Measurements from ENCODE around the gene RAPGEF4. TPM values are rescaled to one million over a fixed set of nuclear protein-coding genes. Genes with fewer than 3 reads are reported as not detected.

Gene RAPGEF4
- total RNA-seq, 1 experiment from 2014 or later, result 0.62 TPM

DNA sequence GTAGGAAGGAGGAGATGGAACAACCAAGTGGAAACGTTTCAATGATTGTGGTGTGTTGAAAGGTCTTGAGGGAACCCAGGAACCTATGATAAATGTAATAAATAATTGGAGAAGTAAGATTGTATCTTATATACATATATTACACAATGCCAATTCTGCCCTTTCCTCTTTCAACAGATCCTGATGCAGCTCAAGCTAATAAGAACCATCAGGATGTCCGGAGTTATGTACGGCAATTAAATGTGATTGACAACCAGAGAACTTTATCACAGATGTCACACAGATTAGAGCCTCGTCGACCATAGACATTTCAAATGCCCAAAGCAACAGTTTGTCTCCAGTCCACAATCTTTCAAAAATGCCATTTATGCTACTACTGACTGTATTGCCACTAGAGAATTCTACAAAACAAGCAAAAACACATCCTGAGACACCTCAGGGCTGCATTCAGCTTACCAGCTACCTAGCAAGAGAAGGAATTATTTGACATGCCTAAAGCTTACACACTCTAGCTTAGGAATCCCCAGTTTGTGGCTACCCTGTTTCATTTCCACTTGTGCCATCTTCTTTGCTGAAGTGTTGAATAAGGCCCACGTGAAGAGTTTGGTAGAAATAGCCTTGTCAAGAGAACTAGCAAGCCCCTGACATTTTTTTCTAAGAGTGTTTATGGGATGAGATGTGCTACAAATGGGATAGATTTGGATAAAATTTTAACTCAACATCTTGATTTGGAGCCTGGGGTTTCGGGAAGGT lies 316.0 kb downstream of the RAPGEF4 start:
- Histone ChIP-seq H3K36me3 (ENCODE audit: control insufficient read depth, insufficient read depth, low read length) (no peaks in the 10 kb centered on the region), H3K4me3 (ENCODE audit: low read depth in 2 of 2, low read length in 2 of 2) (no peak overlapping the region), H3K27ac (ENCODE audit: low read length) (peak overlapping the region; percentile 99), H3K9me3 (ENCODE audit: control insufficient read depth, insufficient read depth, low read depth, low read length) (no peaks in the 10 kb centered on the region), H3K27me3 (ENCODE audit: control insufficient read depth, insufficient read depth, low read length) (no peaks in the 10 kb centered on the region), H3K4me1 (ENCODE audit: control insufficient read depth, insufficient read depth, low read length) (peaks cover 54% of the 10 kb centered on the region)
- intact Hi-C loops (cut with micrococcal nuclease; ENCODE audit: unreplicated experiment), result no loop called here
- CTCF ChIA-PET, result no interaction called here
- TF ChIP-seq, protein P1, sequence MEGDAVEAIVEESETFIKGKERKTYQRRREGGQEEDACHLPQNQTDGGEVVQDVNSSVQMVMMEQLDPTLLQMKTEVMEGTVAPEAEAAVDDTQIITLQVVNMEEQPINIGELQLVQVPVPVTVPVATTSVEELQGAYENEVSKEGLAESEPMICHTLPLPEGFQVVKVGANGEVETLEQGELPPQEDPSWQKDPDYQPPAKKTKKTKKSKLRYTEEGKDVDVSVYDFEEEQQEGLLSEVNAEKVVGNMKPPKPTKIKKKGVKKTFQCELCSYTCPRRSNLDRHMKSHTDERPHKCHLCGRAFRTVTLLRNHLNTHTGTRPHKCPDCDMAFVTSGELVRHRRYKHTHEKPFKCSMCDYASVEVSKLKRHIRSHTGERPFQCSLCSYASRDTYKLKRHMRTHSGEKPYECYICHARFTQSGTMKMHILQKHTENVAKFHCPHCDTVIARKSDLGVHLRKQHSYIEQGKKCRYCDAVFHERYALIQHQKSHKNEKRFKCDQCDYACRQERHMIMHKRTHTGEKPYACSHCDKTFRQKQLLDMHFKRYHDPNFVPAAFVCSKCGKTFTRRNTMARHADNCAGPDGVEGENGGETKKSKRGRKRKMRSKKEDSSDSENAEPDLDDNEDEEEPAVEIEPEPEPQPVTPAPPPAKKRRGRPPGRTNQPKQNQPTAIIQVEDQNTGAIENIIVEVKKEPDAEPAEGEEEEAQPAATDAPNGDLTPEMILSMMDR (IDR thresholded peaks at IDR 0.05), result no peak
- TF ChIP-seq SIN3A (IDR thresholded peaks at IDR 0.05; ENCODE audit: borderline replicate concordance, insufficient read depth, low read depth, low read length), result no peak
- no peak for TF ChIP-seq TCF7L2 (IDR thresholded peaks at IDR 0.05; ENCODE audit: low read depth, low read length)
- TF ChIP-seq POLR2AphosphoS5 (IDR thresholded peaks at IDR 0.05; ENCODE audit: low read depth, low read length), result no peak
- no peak for TF ChIP-seq REST (IDR thresholded peaks at IDR 0.05; ENCODE audit: insufficient read depth in 1 of 2, low read depth in 2 of 2, low read length in 1 of 2)
- in situ Hi-C loops (cut with HindIII; ENCODE audit: low pct_unique_long_range_greater_than_20kb, low sequenced_read_pairs), result no loop called here
- ATAC-seq, result no peak
- POLR2A ChIA-PET, result interaction anchor here (0.6 kb wide), 1 partner anchor 167 kb away, joined by 3 read pairs; no protein-coding TSS in a partner anchor
- DNase-seq (ENCODE audit: low read depth, low spot score), result no peak
- BruUV-seq (replicated peaks), result no TSS peak

DNA sequence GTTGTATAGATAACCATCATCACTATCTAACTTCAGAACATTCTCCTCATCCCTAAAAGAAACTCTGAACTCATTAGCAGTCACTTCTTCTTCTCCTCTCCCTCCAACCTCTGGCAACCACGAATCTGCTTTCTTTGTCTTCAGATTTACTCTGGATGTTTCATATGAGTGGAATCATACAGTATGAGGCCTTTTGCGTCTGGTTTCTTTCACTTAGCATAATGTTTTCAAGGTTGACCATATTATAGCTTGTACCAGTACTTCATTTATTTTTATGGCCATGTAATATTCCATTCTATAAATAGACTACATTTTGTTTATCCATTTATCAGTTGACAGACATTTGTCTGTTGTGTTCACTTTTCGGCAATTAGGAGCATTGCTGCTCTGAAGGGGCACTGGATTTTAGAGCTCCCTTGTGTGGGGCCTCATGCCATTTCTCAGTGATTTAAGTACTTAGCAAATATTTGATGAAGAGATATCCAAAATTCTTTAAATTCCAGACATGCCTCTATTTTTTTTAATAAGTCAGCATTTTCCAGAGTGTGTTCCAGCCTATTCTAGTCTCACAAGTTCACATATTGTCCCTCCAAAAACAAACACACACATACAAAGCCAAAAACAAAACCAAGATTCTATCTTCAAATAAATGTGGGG lies 317.5 kb downstream of the RAPGEF4 start:
- no peak for TF ChIP-seq SIN3A (IDR thresholded peaks at IDR 0.05; ENCODE audit: borderline replicate concordance, insufficient read depth, low read depth, low read length)
- no peak for TF ChIP-seq POLR2AphosphoS5 (IDR thresholded peaks at IDR 0.05; ENCODE audit: low read depth, low read length)
- no peak for TF ChIP-seq TCF7L2 (IDR thresholded peaks at IDR 0.05; ENCODE audit: low read depth, low read length)
- no peak for TF ChIP-seq REST (IDR thresholded peaks at IDR 0.05; ENCODE audit: insufficient read depth in 1 of 2, low read depth in 2 of 2, low read length in 1 of 2)
- TF ChIP-seq, protein P1 (IDR thresholded peaks at IDR 0.05), result no peak
- in situ Hi-C loops (cut with HindIII; ENCODE audit: low pct_unique_long_range_greater_than_20kb, low sequenced_read_pairs), result no loop called here
- Histone ChIP-seq H3K4me3 (ENCODE audit: low read depth in 2 of 2, low read length in 2 of 2) (no peak overlapping the region), H3K36me3 (ENCODE audit: control insufficient read depth, insufficient read depth, low read length) (no peaks in the 10 kb centered on the region), H3K4me1 (ENCODE audit: control insufficient read depth, insufficient read depth, low read length) (peaks cover 47% of the 10 kb centered on the region), H3K27me3 (ENCODE audit: control insufficient read depth, insufficient read depth, low read length) (no peaks in the 10 kb centered on the region), H3K27ac (ENCODE audit: low read length) (peak overlapping the region; percentile 99), H3K9me3 (ENCODE audit: control insufficient read depth, insufficient read depth, low read depth, low read length) (no peaks in the 10 kb centered on the region)
- DNase-seq (ENCODE audit: low read depth, low spot score), result no peak
- ATAC-seq, result no peak
- intact Hi-C loops (cut with micrococcal nuclease; ENCODE audit: unreplicated experiment), result no loop called here
- POLR2A ChIA-PET, result no interaction called here
- no TSS peak for BruUV-seq (replicated peaks)
- CTCF ChIA-PET, result no interaction called here

Data from Panc1 (cell line).